ENCODE results near the gene MTF1. TPM values are rescaled to one million over a fixed set of nuclear protein-coding genes. Genes with fewer than 3 reads are reported as not detected.

MTF1 gene
- total RNA-seq, 2 experiments from 2014 or later = 21.0 to 22.5 TPM

DNA sequence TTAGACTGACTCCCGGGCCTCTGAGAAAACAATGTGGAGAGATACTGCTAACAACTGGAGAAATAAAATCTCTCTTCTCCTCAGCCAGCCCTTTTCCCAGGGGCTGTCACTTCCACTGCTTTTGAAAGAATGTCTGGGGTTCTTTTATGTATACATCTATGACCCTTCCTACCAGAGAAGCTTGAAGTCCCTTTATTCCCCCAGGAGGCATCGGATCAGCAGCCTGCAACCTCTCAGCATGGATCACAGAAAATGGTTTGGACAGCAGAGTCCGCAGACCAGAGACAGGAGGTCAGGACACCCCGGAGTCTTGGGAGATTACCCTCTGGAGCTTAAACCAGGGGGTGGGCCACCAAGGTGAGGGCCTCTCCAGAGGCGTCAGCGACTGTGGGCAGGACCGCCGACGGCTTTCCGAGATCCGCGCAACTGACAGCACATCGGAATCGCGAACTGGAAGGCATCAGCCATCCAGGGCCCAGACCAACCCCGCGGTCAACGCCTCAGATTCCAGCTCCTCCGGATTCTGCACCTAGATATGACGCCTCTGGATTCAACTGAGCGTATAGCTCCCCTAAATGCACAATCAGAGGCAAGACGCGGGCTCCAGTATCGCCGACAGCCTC lies 95.5 kb downstream of the MTF1 start:
- no peaks in the 10 kb centered on the region for H3K9me3 Mint-ChIP-seq
- peaks cover 7% of the 10 kb centered on the region for H3K4me1 Mint-ChIP-seq
- no peak overlapping the region for H3K27ac Mint-ChIP-seq
- peaks cover 54% of the 10 kb centered on the region for H3K27me3 Mint-ChIP-seq
- H3K36me3 Mint-ChIP-seq (ENCODE audit: low read depth) = no peaks in the 10 kb centered on the region
- H3K4me3 Mint-ChIP-seq = no peak overlapping the region
- POLR2A ChIA-PET = no interaction called here
- no peak for DNase-seq
- CTCF ChIA-PET = no interaction called here

DNA sequence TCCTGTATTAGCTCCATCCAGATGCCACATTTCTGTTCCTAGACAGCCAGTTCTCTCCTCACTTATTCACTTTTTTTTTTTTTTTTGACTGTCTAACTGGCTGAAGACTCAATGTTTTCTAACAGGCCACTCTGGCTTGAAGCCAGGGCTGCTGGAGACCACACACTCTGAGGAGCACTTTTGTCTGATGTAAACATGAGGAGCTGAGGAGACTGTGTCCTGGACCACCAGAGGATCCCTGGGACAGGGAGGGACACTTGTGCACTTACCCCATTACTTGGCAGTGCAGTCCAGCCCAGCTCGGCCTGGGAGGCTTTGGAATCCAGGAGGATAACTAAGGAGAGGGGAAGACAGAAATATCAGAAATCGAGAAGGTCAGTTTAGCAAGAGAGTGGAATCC lies 96.9 kb downstream of the MTF1 start:
- H3K9me3 Mint-ChIP-seq = no peaks in the 10 kb centered on the region
- H3K27ac Mint-ChIP-seq = no peak overlapping the region
- DNase-seq = no peak
- no peaks in the 10 kb centered on the region for H3K36me3 Mint-ChIP-seq (ENCODE audit: low read depth)
- ChIA-PET POLR2A (no interaction called here), CTCF (no interaction called here)
- H3K4me1 Mint-ChIP-seq = peaks cover 7% of the 10 kb centered on the region
- peaks cover 47% of the 10 kb centered on the region for H3K27me3 Mint-ChIP-seq
- no peak overlapping the region for H3K4me3 Mint-ChIP-seq

DNA sequence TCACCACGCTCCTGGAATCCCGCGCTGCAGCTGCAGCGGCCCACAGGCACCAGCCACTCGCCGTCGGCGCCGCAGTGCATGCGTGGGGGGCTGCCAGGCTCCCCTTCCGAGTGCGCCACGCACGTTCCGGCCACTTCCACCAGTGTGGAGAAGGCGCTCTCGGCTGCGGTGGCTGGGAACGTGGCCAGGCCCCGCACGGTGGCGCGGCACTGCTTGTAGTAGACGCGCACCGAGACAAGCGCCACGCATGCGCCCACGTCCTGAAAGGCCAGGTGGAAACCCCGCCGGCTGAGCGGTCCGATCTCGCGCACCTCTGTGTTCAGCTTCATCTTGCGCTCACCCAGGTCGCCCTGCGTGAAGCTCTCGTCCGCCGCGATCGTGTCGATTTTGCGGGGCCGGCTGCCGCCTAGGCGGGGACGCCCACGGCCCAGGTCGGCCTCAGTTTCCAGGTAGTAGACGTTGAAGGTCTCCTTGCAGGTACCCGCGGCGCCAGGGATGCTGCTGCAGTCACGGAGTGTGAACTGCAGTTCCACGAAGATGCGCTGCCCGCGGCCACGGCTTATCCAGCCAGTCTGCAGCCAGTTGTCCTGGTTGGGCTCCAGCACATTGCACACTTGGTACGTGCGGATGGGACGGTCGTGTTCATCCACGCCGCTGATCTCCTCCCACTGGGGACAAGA lies 97.8 kb downstream of the MTF1 start:
- ChIA-PET POLR2A (no interaction called here), CTCF (no interaction called here)
- no peak for DNase-seq
- Mint-ChIP-seq H3K36me3 (ENCODE audit: low read depth) (no peaks in the 10 kb centered on the region), H3K27me3 (peaks cover 41% of the 10 kb centered on the region), H3K4me3 (no peak overlapping the region), H3K9me3 (no peaks in the 10 kb centered on the region), H3K27ac (no peak overlapping the region), H3K4me1 (peaks cover 7% of the 10 kb centered on the region)

Other genes with a start within 250 kb of the MTF1 start
- gene RSPO1, start 224.7 kb downstream of the MTF1 start, total RNA-seq = not detected
- 10 to 100 TPM; 85.5 to 91.2 TPM for gene CDCA8, start 167.1 kb downstream of the MTF1 start, total RNA-seq
- gene EPHA10, start 94.5 kb downstream of the MTF1 start, total RNA-seq = not detected
- 1 to 10 TPM; 1.3 to 1.5 TPM for gene MANEAL, start 65.7 kb downstream of the MTF1 start, total RNA-seq
- gene C1orf122, start 51.8 kb downstream of the MTF1 start, total RNA-seq = 10 to 100 TPM; 13.9 to 16.8 TPM
- 10 to 100 TPM; 12.0 to 13.8 TPM for gene YRDC, start 51.4 kb downstream of the MTF1 start, total RNA-seq
- gene INPP5B, start 87.5 kb upstream of the MTF1 start, total RNA-seq = 10 to 100 TPM; 31.5 to 33.8 TPM
- 100 to 1,000 TPM in 1 of 2 experiments, 10 to 100 TPM in 1; 80.9 to 110 TPM for gene SF3A3, start 130.4 kb upstream of the MTF1 start, total RNA-seq
- 1 to 10 TPM; 9.8 to 9.9 TPM for gene FHL3, start 145.9 kb upstream of the MTF1 start, total RNA-seq
- 10 to 100 TPM; 33.0 to 34.8 TPM for gene UTP11, start 153.1 kb upstream of the MTF1 start, total RNA-seq
- not detected for gene POU3F1, start 187.2 kb upstream of the MTF1 start, total RNA-seq